GM12878 (cell line): ENCODE results near the gene LONP1. TPM values are rescaled to one million over a fixed set of nuclear protein-coding genes. Genes with fewer than 3 reads are reported as not detected.
A peak's percentile ranks its signal among the peaks of the same experiment; 100 is the strongest.

Experiments used
- ATAC-seq: fragments of 200-7000 bp; cut with Tn5 transposase; 3 replicates; pipeline ENCODE4 v1.9.1; 2020; ENCODE audit warnings: mild to moderate bottlenecking, moderate library complexity
- BruUV-seq: library from RNA; stranded (reverse); fragments of 400-500 nt; replicated peaks from 2 replicates; lab custom pipeline; 2021; lab: Mats Ljungman, UMichigan
- CTCF ChIA-PET: fragments of 300-600 bp; sonication (Branson Sonifier 250); formaldehyde crosslinking; extraction: SDS; loops from one replicate; lab custom pipeline; 2021; ENCODE audit warnings: inconsistent platforms; lab: Yijun Ruan, JAX
- POLR2A ChIA-PET: fragments of 350-600 bp; formaldehyde crosslinking; extraction: SDS; loops from one replicate; lab custom pipeline; 2021; ENCODE audit warnings: inconsistent platforms; lab: Charles Lee
- RAD21 ChIA-PET: fragments of 300-600 bp; sonication (Branson Sonifier 250); formaldehyde crosslinking; loops from one replicate; lab custom pipeline; 2023; ENCODE audit warnings: antibody characterized with exemption; ENCODE audit not compliant: unreplicated experiment; lab: Charles Lee
- SMC1A ChIA-PET: fragments of 300-600 bp; sonication (Branson Sonifier 250); formaldehyde crosslinking; loops from one replicate; lab custom pipeline; 2023; ENCODE audit not compliant: unreplicated experiment, uncharacterized antibody; lab: Charles Lee
- DNase-seq: peaks from one replicate; pipeline ENCODE4 v3.0.0-alpha.2; 2011; ENCODE audit warnings: low read depth, low spot score
- FAIRE-seq: peaks from 3 replicates; lab custom pipeline; 2011; peaks lifted over from hg19 to GRCh38; lab: Jason Lieb, UNC
- H2AFZ ChIP-seq: 2 replicates; pipeline ENCODE4 v1.6.0; 2011; ENCODE audit warnings: low read depth, low read length, control low read depth; ENCODE audit not compliant: control insufficient read depth
- H3K27ac ChIP-seq: 2 replicates; pipeline ENCODE4 v1.5.1; 2011; ENCODE audit warnings: control low read depth; ENCODE audit not compliant: control insufficient read depth, insufficient read depth
- H3K27me3 ChIP-seq, 2 experiments: replicated peaks in 1 of 2; 2 replicates each; pipeline versions ENCODE4 v1.6.0 to v1.6.1; 2011; ENCODE audit warnings: low read length in 1 of 2; ENCODE audit not compliant: control insufficient read depth in 2 of 2, insufficient read depth in 2 of 2
- H3K36me3 ChIP-seq, 2 experiments: 2 replicates each; pipeline ENCODE4 v1.5.1; 2011; ENCODE audit warnings: low read length in 1 of 2; ENCODE audit not compliant: control insufficient read depth in 2 of 2, insufficient read depth in 2 of 2
- H3K4me1 ChIP-seq: 2 replicates; pipeline ENCODE4 v1.6.1; 2011; ENCODE audit warnings: mild to moderate bottlenecking, low read length, moderate library complexity, mixed read lengths; ENCODE audit not compliant: control insufficient read depth, insufficient read depth
- H3K4me2 ChIP-seq: 2 replicates; pipeline ENCODE4 v1.6.0; 2011; ENCODE audit warnings: control low read depth; ENCODE audit not compliant: control insufficient read depth, insufficient read depth
- H3K4me3 ChIP-seq: fragments of 200-600 bp; sonication (generic); 2 replicates; pipeline ENCODE4 v1.5.1; 2016
- H3K79me2 ChIP-seq: 2 replicates; pipeline ENCODE4 v1.6.0; 2011; ENCODE audit warnings: low read length; ENCODE audit not compliant: control insufficient read depth, insufficient read depth
- H3K9ac ChIP-seq: 2 replicates; pipeline ENCODE4 v1.8.0; 2011; ENCODE audit warnings: low read length, control low read depth, mixed read lengths; ENCODE audit not compliant: control insufficient read depth, insufficient read depth
- H3K9me3 ChIP-seq: replicated peaks from 3 replicates; pipeline ENCODE4 v1.5.1; 2011; ENCODE audit warnings: mild to moderate bottlenecking, low read length; ENCODE audit not compliant: control insufficient read depth, insufficient read depth
- H4K20me1 ChIP-seq: 2 replicates; pipeline ENCODE4 v1.6.0; 2011; ENCODE audit not compliant: control insufficient read depth, insufficient read depth
- ASH2L ChIP-seq: fragments of 300-600, 200-600 bp; sonication (generic); IDR thresholded peaks from 2 replicates; pipeline ENCODE4 v1.6.1; 2017; ENCODE audit warnings: low read depth, mild to moderate bottlenecking, borderline replicate concordance
- POLR2AphosphoS2 ChIP-seq: IDR thresholded peaks from 2 replicates; pipeline ENCODE4 v1.6.1; 2011; ENCODE audit warnings: low read depth, mild to moderate bottlenecking, low read length, improper control_type of control experiment, moderate library complexity
- RAD21 ChIP-seq: IDR thresholded peaks from 2 replicates; pipeline ENCODE4 v1.6.1; 2011; ENCODE audit warnings: mild to moderate bottlenecking, low read depth, low read length, moderate library complexity; ENCODE audit not compliant: insufficient read depth
- SMARCA5 ChIP-seq: fragments of 450-650 bp; IDR thresholded peaks from 2 replicates; pipeline ENCODE4 v1.6.1; 2017; ENCODE audit warnings: mild to moderate bottlenecking
- TCF12 ChIP-seq: IDR thresholded peaks from 2 replicates; pipeline ENCODE4 v1.6.1; 2011; ENCODE audit warnings: low read depth, mild to moderate bottlenecking, low read length
- WGBS: methylation state at CpG from one replicate; pipeline ENCODE4 v1.1.6; 2016; ENCODE audit warnings: low lambda C conversion rate; ENCODE audit not compliant: insufficient replicate concordance, insufficient coverage; ENCODE audit errors: missing lambda C conversion rate; 5-methylcytosine and 5-hydroxymethylcytosine counted together
- in situ Hi-C: fragments of 300-500 bp; cut with MboI; formaldehyde crosslinking; loops from 9 replicates; pipeline ENCODE4 v1.14.3; 2018; ENCODE audit warnings: mixed read lengths
- intact Hi-C: fragments of 100-400 bp; cut with micrococcal nuclease; formaldehyde crosslinking; loops from one replicate; pipeline ENCODE4 v1.14.2; 2022; ENCODE audit not compliant: unreplicated experiment
- polyA plus RNA-seq, 11 experiments: library from polyadenylated mRNA; depleted of rRNA in 4 of 11; unstranded in 6 of 11; stranded (reverse) in 5 of 11; fragments of >200 nt; fragmentation: Nextera tagmentation in 4 of 11; fragmentation: Illumina TruSeq in 1 of 11; extraction: Ambion mirVana in 4 of 11; extraction: Trizol in 1 of 11; gene quantifications; 1 replicate in 1 of 11; 2 replicates in 10 of 11; pipeline versions ENCODE4 v1.2.1 to v1.2.3, GENCODE V29; 2011 to 2016; ENCODE audit warnings: inconsistent platforms in 2 of 11, missing spikeins in 2 of 11, low read depth in 1 of 11
- total RNA-seq, 4 experiments: library from RNA; depleted of rRNA in 3 of 4; stranded (reverse); fragments of >200 nt in 3 of 4; fragmentation: Illumina TruSeq in 1 of 4; extraction: Trizol in 1 of 4; gene quantifications; 2 replicates each; pipeline versions ENCODE4 v1.2.1 to v1.2.3, GENCODE V29; 2013 to 2021
- TF ChIP-seq, protein P1 (sequence below): IDR thresholded peaks from 2 replicates; pipeline ENCODE4 v1.6.1; 2012; ENCODE audit warnings: low read depth, low read length, improper control_type of control experiment

LONP1 gene
- total and polyA plus RNA-seq, 10 of the 15 experiments (the other 5 are each of a cell fraction or from before 2014, with no cell fraction given), result 0.61 to 136 (median 59.5) TPM

DNA sequence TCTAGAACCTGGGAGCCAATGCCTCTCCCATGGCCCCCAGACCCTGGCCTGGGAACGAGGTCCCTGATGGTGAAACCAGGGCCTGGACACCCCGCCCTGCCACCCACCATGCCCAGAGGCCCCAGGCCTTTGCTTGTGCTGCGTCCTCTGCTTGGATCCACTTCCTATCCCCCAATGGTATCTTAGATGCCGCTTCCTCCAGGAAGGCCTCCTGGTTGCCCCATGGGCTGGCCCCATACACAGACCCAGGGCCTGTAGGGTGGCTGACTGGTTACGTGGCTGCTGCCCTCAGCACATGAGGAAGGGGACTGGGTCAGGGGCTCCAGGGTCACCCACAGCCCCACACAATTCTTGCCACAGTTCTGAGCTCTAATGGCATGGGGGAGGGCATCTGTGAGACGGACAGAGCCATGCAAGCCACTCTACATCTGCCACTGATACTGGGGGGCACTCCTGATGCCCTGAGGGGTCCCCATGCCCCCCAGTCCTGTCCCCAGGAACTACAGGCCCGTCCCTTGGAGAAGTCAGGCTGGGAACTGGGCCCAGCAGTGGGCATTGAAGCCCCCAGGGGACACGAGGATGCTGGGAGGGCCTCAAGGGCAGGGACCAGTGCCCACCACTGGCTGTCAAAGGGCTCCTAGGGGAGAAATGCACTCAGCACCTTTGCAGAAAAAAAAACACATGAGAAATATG, 24.8 kb downstream of the LONP1 start:
- Histone ChIP-seq H3K4me3 (no peak overlapping the region), H3K27ac (no peak overlapping the region), H3K4me1 (peaks cover 10% of the 10 kb centered on the region), H3K36me3 (peaks cover 13 to 62% of the 10 kb centered on the region in 2 experiments), H3K27me3 (no peaks in the 10 kb centered on the region), H3K4me2 (0 out of 2 replicates have a peak overlapping the region, but pooled peaks have one; percentile 9), H2AFZ (no peak overlapping the region), H3K9ac (no peak overlapping the region; the same call in 1 of the 2 replicates), H3K9me3 (no peaks in the 10 kb centered on the region), H4K20me1 (no peaks in the 10 kb centered on the region; the same call in none of the 2 replicates), H3K79me2 (peaks cover 45% of the 10 kb centered on the region)
- SMC1A ChIA-PET, result no interaction called here
- FAIRE-seq (no peak), ATAC-seq (no peak), DNase-seq (no peak)
- in situ Hi-C loops, result no loop called here
- POLR2A ChIA-PET, result no interaction called here
- intact Hi-C loops, result no loop called here
- RAD21 ChIA-PET, result no interaction called here
- TF ChIP-seq TCF12 (no peak), RAD21 (no peak), SMARCA5 (no peak), POLR2AphosphoS2 (peak; percentile 21; the same call in 1 of the 2 replicates), ASH2L (no peak)
- TF ChIP-seq, protein P1, sequence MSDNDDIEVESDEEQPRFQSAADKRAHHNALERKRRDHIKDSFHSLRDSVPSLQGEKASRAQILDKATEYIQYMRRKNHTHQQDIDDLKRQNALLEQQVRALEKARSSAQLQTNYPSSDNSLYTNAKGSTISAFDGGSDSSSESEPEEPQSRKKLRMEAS, result no peak
- CTCF ChIA-PET, result no interaction called here
- BruUV-seq, result no TSS peak
- WGBS, result 71% methylated on average over 8 of the region's 8 CpGs
